Thymus (tissue), 11 donors: ENCODE measurements around the gene MED8. TPM values are rescaled to one million over a fixed set of nuclear protein-coding genes. Genes with fewer than 3 reads are reported as not detected.
A peak's percentile ranks its signal among the peaks of the same experiment; 100 is the strongest.
"Not testable (repeated sequence)": the region's sequence is repeated elsewhere in the genome, so short reads cannot be mapped to it uniquely, and the experiment has no call there.

Source experiments
- DNase-seq, 9 donors: peaks; one replicate each; pipeline ENCODE4 v3.0.0-alpha.2; 2013; ENCODE audit warnings: low spot score in 9 of 9, low read depth in 6 of 9, missing footprints in 1 of 9
- H3K27ac ChIP-seq, 2 donors: one replicate each; pipeline ENCODE4 v1.5.1; 2013; ENCODE audit warnings: control low read depth in 1 of 2, low read depth in 1 of 2, low read length in 1 of 2, mild to moderate bottlenecking in 1 of 2, moderate library complexity in 1 of 2
- H3K27me3 ChIP-seq, 2 donors: one replicate each; pipeline ENCODE4 v1.5.1; 2013; ENCODE audit warnings: low read length in 1 of 2; ENCODE audit not compliant: control insufficient read depth in 2 of 2, insufficient read depth in 1 of 2
- H3K36me3 ChIP-seq, 2 donors: one replicate each; pipeline ENCODE4 v1.5.1; 2013; ENCODE audit warnings: low read length in 1 of 2, mild to moderate bottlenecking in 1 of 2, moderate library complexity in 1 of 2; ENCODE audit not compliant: control insufficient read depth in 2 of 2, insufficient read depth in 2 of 2
- H3K4me1 ChIP-seq, 2 donors: one replicate each; pipeline ENCODE4 v1.5.1; 2013; ENCODE audit warnings: low read length in 2 of 2; ENCODE audit not compliant: control insufficient read depth in 2 of 2, insufficient read depth in 2 of 2
- H3K4me3 ChIP-seq, 2 donors: one replicate each; pipeline ENCODE4 v1.5.1; 2013; ENCODE audit warnings: low read length in 2 of 2, control low read depth in 1 of 2, mild to moderate bottlenecking in 1 of 2
- H3K9me3 ChIP-seq, 2 donors: one replicate each; pipeline ENCODE4 v1.5.1; 2013; ENCODE audit warnings: low read length in 1 of 2, mild to moderate bottlenecking in 1 of 2; ENCODE audit not compliant: control insufficient read depth in 2 of 2, insufficient read depth in 1 of 2
- WGBS: extraction: QIAGEN DNeasy Blood & Tissue Kit; methylation state at CpG from one replicate; pipeline ENCODE4 v1.1.7; 2013; 5-methylcytosine and 5-hydroxymethylcytosine counted together
- polyA plus RNA-seq: library from polyadenylated mRNA; stranded (reverse); fragments of 200-250 nt; gene quantifications from one replicate; pipeline ENCODE4 v1.2.3, GENCODE V29; 2013
- total RNA-seq: library from RNA; stranded (reverse); fragments of 120-200 nt; gene quantifications from one replicate; pipeline ENCODE4 v1.2.4, GENCODE V29; 2013
- donor health status: healthy.

The MED8 gene
- total and polyA plus RNA-seq, 2 donors: 25.2 to 32.3 TPM

DNA sequence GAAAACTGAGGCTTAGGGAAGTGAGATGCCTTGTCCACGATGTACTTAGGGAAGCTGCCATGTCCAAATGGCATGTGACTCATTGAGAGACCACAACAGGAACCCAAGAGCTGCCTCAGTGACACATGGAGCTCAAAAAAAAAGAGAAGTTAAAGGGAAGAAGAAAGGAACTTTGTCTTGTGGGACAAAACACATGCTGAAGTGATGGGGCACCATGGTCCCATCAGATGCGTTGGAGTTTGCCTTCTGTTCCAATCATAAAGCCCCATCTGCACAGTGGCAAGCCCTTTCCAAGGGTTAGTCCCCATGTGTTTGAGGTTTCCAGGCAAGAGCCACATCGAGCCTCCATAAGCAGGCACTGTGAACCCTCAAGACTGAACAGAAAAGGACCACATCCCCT lies 8.0 kb downstream of the MED8 start:
- Histone ChIP-seq H3K27ac (no peak overlapping the region), H3K36me3 (peaks cover 47 to 51% of the 10 kb centered on the region in 2 donors), H3K4me3 (no peak overlapping the region), H3K27me3 (no peaks in the 10 kb centered on the region), H3K9me3 (no peaks in the 10 kb centered on the region), H3K4me1 (peaks cover 0 to 3% of the 10 kb centered on the region in 2 donors)
- peak in 1 of 9 donors; percentile 22 for DNase-seq
- WGBS: 67% methylated on average over 3 of the region's 3 CpGs

DNA sequence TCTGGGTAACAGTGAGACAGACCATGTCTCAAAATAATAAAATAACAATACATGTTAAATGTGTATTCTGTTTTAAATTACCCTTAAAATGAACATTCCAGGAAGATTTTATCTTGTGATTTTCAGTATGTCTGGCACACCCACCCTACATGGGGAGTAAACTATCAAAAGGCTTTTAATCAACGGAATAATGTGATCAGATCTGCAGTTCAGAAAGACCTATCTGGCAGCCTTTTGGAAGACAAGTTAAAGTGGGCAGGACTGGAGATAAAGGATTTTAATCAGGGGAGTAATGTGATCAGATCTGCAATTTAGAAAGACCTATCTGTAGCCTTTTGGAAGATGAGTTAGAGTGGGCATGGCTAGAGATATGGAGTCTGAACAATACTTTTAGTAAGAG lies 10.1 kb downstream of the MED8 start:
- Histone ChIP-seq H3K27ac (no peak overlapping the region), H3K9me3 (no peaks in the 10 kb centered on the region), H3K4me3 (no peak overlapping the region), H3K4me1 (peaks cover 0 to 3% of the 10 kb centered on the region in 2 donors), H3K36me3 (peaks cover 26 to 30% of the 10 kb centered on the region in 2 donors), H3K27me3 (no peaks in the 10 kb centered on the region)
- 99% methylated on average over 1 of the region's 1 CpG for WGBS
- DNase-seq: no peak

DNA sequence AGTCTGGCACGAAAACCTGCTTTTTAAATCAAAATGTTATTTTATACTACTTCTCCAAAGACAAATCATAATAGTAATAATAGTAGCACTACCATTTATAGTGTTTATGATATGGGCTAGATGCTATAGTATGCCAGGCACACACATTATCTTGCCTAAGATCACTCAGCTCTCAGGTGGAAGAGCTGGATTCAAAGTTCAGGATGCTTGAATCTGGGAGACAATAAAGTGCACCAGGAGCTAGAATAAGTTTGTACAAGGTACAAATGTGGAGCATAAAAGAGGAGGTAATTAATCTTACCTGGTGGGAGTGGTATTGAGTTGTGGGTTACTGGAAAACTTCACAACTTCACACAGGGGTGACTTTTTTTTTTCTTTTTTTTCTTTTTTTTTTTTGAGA lies 11.8 kb downstream of the MED8 start:
- DNase-seq: no peak
- Histone ChIP-seq H3K9me3 (no peaks in the 10 kb centered on the region), H3K27me3 (no peaks in the 10 kb centered on the region), H3K27ac (no peak overlapping the region), H3K36me3 (peaks cover 13% of the 10 kb centered on the region in 2 donors), H3K4me1 (peaks cover 0 to 3% of the 10 kb centered on the region in 2 donors), H3K4me3 (no peak overlapping the region)
- 98% methylated on average over 1 of the region's 1 CpG for WGBS

DNA sequence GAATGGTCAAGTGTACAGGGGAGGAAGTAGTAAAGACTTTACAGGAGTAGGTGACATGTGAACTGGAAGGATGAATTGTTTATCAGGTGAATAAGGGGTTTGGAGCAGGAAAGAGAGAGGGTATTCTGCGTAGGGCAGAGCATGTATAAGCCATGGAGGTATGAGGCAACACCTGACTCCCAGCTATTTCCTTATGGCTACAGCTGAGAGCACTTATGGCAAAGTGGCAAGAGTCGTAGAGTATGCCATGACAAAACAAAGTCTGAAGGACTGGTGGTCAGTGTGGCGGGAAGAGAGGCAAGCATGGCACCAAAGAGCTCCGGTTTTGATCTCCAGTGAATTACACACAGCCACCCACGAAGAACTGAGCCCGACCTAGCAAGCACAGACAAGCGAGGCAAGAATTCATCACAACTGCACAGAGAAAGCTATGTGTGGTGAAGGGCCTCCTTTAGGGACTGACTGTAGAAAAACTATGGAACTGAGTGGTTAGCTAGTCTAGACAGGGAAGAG lies 12.8 kb downstream of the MED8 start:
- no peaks in the 10 kb centered on the region for H3K27me3 ChIP-seq
- no peak for DNase-seq
- peaks cover 3 to 4% of the 10 kb centered on the region in 2 donors for H3K36me3 ChIP-seq
- 91% methylated on average over 7 of the region's 7 CpGs for WGBS
- no peak overlapping the region for H3K27ac ChIP-seq
- H3K4me3 ChIP-seq: no peak overlapping the region
- H3K4me1 ChIP-seq: peaks cover 0 to 3% of the 10 kb centered on the region in 2 donors
- no peaks in the 10 kb centered on the region for H3K9me3 ChIP-seq

DNA sequence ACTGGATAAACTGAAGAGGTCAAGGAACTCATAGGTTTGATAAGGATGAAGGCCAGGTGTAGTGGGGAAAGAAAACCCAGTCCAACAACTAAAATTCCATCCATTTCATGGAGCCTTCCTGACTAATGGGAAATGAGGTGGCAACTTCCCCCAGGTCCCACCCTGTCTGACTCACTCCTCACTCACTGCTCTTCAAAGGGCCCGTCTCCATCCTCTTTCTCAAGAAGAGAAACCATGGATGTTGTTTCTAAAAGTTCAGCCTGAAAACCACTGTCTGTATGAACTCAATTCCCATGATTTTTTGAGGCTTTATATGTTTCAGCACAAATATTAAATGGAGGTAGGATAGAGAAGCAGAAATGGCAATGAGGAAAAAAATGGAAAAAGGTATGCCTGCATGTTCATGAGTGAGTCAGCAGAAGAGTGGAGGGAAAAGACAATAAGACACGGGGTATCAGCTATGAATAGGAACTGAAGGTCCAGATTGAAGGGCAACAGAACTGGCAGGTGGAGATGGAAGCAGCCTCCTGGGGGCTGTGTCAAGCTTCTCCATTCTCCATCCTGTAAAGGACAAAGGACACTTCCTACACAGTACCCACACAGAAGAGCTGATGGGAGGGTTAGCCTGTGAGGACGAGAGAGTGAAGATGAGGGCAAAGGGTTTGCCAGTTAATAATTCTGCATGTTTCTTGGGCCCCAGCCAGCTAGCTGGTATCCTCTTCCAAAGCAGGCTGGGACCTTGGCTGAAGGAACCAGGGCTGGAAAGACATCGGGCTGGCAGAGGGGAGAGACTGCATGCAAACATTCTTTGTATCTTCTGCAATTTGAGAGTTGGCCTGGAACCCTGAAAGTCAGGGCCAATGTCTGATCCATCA lies 16.3 kb downstream of the MED8 start:
- WGBS: 94% methylated on average over 4 of the region's 4 CpGs
- Histone ChIP-seq H3K9me3 (no peaks in the 10 kb centered on the region), H3K36me3 (peaks cover 0 to 7% of the 10 kb centered on the region in 2 donors), H3K4me3 (no peak overlapping the region), H3K27me3 (no peaks in the 10 kb centered on the region), H3K27ac (no peak overlapping the region), H3K4me1 (peaks cover 5 to 6% of the 10 kb centered on the region in 2 donors)
- DNase-seq: no peak

DNA sequence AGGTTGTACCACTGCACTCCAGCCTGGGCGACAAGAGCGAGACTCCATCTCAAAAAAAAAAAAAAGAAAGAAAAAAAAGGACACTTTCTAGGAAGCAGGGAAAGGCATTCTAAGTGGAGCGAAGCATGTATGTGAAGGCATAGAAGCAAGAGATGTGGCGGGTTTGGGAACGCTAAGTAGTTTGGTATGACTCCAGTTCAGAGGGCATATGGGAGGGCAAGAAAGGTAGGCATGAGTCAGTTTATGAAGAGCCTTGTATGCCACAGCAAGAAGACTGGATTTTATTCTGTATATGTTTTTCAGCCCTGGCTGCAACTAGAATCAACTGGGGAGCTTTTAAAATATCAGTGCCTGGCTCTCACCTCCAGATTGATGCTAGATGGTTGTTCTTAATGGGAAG lies 17.4 kb downstream of the MED8 start:
- DNase-seq: no peak
- peaks cover 8 to 10% of the 10 kb centered on the region in 2 donors for H3K4me1 ChIP-seq
- WGBS: over 99% methylated on average over 5 of the region's 5 CpGs
- H3K36me3 ChIP-seq: peaks cover 0 to 7% of the 10 kb centered on the region in 2 donors
- H3K9me3 ChIP-seq: no peaks in the 10 kb centered on the region
- no peak overlapping the region for H3K4me3 ChIP-seq
- H3K27me3 ChIP-seq: no peaks in the 10 kb centered on the region
- H3K27ac ChIP-seq: no peak overlapping the region

DNA sequence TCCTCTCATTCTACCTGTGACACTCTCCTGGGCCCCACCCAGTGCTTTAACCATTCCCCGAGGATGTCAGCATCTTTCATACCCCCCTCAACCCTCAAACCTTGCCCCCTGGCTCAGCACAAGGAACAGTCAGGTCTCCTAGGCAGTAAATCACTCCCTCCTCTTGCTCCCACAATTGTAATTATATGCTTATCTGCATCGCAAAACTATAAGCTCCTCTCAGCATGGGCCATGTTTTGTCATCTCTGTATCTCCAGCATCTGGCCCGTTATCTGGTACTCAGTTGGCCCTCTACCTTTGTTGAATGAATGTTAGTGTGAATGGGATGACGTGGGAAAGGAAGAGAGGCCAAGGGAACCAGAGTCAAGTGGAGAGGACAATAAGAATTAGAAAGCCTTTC lies 19.0 kb downstream of the MED8 start:
- Histone ChIP-seq H3K4me3 (no peak overlapping the region), H3K36me3 (peaks cover 0 to 7% of the 10 kb centered on the region in 2 donors), H3K27me3 (no peaks in the 10 kb centered on the region), H3K9me3 (peaks cover 0 to 6% of the 10 kb centered on the region in 2 donors), H3K27ac (no peak overlapping the region), H3K4me1 (peaks cover 11 to 24% of the 10 kb centered on the region in 2 donors)
- WGBS: 95% methylated on average over 4 of the region's 4 CpGs
- DNase-seq: no peak

DNA sequence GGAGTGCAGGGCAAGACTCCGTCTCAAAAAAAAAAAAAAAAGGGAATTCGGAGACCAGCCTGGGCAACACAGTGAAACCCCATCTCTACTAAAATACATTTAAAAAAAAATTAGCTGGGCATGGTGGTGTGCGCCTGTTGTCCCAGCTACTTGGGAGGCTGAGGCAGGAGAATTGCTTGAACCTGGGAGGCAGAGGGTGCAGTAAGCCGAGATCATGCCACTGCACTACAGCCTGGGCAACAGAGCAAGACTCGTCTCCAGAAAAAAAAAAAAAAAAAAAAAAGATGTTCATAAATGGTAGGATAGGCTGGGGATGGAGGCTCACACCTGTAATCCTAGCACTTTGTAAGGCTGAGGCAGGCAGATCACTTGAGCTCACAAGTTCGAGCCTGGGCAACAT lies 19.8 kb downstream of the MED8 start:
- H3K4me3 ChIP-seq, H3K27ac ChIP-seq, DNase-seq, H3K9me3 ChIP-seq, H3K27me3 ChIP-seq: not testable (repeated sequence)
- 97% methylated on average over 6 of the region's 6 CpGs for WGBS
- Histone ChIP-seq H3K4me1 (peaks cover 11 to 24% of the 10 kb centered on the region in 2 donors), H3K36me3 (peaks cover 7 to 15% of the 10 kb centered on the region in 2 donors)

DNA sequence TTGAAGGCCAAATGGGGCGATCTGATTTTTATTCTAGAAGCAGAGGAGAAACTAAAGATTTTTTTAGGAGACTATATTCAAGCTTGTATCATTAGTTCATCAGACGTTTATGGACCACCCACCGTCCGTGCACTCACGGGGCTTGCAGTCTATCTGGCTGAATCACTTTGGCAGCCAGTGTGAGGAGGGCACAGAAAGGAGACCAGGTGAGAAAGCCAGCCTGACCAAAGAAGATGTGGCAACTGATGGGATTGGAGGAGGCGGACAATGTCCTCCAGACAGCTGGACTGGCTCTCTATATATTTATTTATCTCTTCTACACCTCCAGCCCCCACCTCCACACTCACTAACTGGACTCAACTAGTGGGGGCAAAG lies 21.0 kb downstream of the MED8 start:
- Histone ChIP-seq H3K36me3 (peaks cover 17 to 26% of the 10 kb centered on the region in 2 donors), H3K4me3 (peak overlapping the region; percentile 61 to 74), H3K9me3 (peaks cover 0 to 6% of the 10 kb centered on the region in 2 donors), H3K4me1 (peaks cover 11 to 24% of the 10 kb centered on the region in 2 donors), H3K27ac (peak overlapping the region in 1 of 2 donors; percentile 89), H3K27me3 (no peaks in the 10 kb centered on the region)
- DNase-seq: no peak
- 24% methylated on average over 6 of the region's 6 CpGs for WGBS
